PFSK-1 (cell line): ENCODE results near the gene CENPS.

ENCODE experiments used
- POLR2AphosphoS5 ChIP-seq: IDR thresholded peaks from 2 replicates; pipeline ENCODE4 v1.6.1; 2012; ENCODE audit warnings: low read depth, mild to moderate bottlenecking, control low read depth, low read length, moderate library complexity
- SIN3A ChIP-seq: IDR thresholded peaks from 2 replicates; pipeline ENCODE4 v1.6.1; 2012; ENCODE audit warnings: mild to moderate bottlenecking, low read length, moderate library complexity, borderline replicate concordance; ENCODE audit not compliant: insufficient read depth
- TAF1 ChIP-seq: IDR thresholded peaks from 2 replicates; pipeline ENCODE4 v1.6.1; 2012; ENCODE audit warnings: low read length, control low read depth, borderline replicate concordance; ENCODE audit not compliant: insufficient read depth
- TF ChIP-seq, protein P1 (sequence below), 2 experiments: IDR thresholded peaks; 2 replicates each; pipeline versions ENCODE4 v1.6.1 to v1.8.0; 2011 to 2012; ENCODE audit warnings: low read depth in 2 of 2, low read length in 2 of 2, control low read depth in 1 of 2, inconsistent platforms in 1 of 2, mild to moderate bottlenecking in 1 of 2, moderate library complexity in 1 of 2; ENCODE audit not compliant: insufficient read depth in 1 of 2

DNA sequence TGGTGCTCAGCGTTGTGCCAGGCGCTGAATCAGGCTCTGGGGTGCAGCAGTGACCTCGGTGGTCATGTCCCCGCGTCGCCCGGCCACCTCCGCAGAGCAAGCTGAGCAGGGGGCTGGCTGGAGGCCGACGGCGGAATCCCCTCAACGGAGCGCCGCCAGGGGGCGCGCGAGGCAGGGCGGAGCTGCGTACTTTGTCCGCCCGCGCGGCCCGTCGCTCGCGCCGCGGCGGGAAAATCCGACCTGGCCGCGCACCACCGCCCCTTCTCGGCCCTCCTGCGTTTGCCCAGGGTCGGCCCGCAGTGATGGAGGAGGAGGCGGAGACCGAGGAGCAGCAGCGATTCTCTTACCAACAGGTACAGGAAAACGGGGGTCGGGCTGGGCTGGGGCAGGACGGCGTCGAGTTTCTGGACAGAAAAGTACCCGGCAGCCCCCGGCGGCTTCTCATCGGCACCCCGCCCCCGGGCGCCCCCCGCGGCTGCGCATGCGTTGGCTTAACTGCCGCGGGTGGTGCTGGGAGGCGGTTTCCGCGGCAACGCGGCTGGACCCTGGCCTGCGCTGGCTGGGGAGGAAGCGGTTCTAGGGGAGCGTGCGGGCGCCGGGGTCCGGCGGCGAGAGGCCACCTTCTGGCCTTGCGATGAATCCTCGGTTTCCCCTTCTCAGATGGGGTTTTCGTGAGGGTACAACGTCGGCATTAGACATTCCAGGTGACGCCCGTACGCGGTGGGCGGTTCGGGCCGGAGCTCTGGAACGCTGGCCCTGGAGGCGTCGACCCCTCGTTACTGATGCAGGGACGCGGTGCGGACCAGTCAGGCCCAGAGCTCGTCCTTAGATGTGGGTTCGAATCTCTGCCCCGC, at the start of gene CENPS:
- TF ChIP-seq, protein P1, sequence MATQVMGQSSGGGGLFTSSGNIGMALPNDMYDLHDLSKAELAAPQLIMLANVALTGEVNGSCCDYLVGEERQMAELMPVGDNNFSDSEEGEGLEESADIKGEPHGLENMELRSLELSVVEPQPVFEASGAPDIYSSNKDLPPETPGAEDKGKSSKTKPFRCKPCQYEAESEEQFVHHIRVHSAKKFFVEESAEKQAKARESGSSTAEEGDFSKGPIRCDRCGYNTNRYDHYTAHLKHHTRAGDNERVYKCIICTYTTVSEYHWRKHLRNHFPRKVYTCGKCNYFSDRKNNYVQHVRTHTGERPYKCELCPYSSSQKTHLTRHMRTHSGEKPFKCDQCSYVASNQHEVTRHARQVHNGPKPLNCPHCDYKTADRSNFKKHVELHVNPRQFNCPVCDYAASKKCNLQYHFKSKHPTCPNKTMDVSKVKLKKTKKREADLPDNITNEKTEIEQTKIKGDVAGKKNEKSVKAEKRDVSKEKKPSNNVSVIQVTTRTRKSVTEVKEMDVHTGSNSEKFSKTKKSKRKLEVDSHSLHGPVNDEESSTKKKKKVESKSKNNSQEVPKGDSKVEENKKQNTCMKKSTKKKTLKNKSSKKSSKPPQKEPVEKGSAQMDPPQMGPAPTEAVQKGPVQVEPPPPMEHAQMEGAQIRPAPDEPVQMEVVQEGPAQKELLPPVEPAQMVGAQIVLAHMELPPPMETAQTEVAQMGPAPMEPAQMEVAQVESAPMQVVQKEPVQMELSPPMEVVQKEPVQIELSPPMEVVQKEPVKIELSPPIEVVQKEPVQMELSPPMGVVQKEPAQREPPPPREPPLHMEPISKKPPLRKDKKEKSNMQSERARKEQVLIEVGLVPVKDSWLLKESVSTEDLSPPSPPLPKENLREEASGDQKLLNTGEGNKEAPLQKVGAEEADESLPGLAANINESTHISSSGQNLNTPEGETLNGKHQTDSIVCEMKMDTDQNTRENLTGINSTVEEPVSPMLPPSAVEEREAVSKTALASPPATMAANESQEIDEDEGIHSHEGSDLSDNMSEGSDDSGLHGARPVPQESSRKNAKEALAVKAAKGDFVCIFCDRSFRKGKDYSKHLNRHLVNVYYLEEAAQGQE (IDR thresholded peaks at IDR 0.05; ENCODE audit: insufficient read depth in 1 of 2, low read depth in 2 of 2, low read length in 2 of 2) = 0 out of 4 replicates have a peak, but pooled peaks of 1 of the 2 experiments have one; percentile 30
- peak; percentile 67 for TF ChIP-seq POLR2AphosphoS5
- TF ChIP-seq TAF1 = peak; percentile 36; the same call in 1 of the 2 replicates
- peak; percentile 61; the same call in 1 of the 2 replicates for TF ChIP-seq SIN3A
